ENCODE data around the gene SMS. TPM values are rescaled to one million over a fixed set of nuclear protein-coding genes. Genes with fewer than 3 reads are reported as not detected.

The SMS gene
- polyA plus RNA-seq (ENCODE audit: insufficient read length in 3 of 3): 100 to 1,000 TPM; 161 to 170 (median 164) TPM

GRCh38 chrX:21940356-21940829 is at the start of gene SMS:
TSS of gene SMS (plus strand) at chrX:21940709. CDS start at chrX:21940825, 116 bp downstream.
- DNase-seq (ENCODE audit: low read depth in 3 of 3, low spot score in 2 of 3): no peak

- no peak for DNase-seq (ENCODE audit: low read depth in 3 of 3, low spot score in 2 of 3)
These were observed 35.2 kb upstream of the SMS start for GRCh38 chrX:21905313-21905712.

GRCh38 chrX:21905953-21906352 is 34.6 kb upstream of the SMS start:
- DNase-seq (ENCODE audit: low read depth in 3 of 3, low spot score in 2 of 3): no peak

- DNase-seq (ENCODE audit: low read depth in 3 of 3, low spot score in 2 of 3): peak in 2 of 3 donors; percentile 15 to 19
These were observed 33.2 kb upstream of the SMS start for GRCh38 chrX:21907260-21907659.

GRCh38 chrX:21911481-21911880 is 29.0 kb upstream of the SMS start:
- no peak for DNase-seq (ENCODE audit: low read depth in 3 of 3, low spot score in 2 of 3)

GRCh38 chrX:21912220-21912619 is 28.3 kb upstream of the SMS start:
- DNase-seq (ENCODE audit: low read depth in 3 of 3, low spot score in 2 of 3): no peak

- DNase-seq (ENCODE audit: low read depth in 3 of 3, low spot score in 2 of 3): no peak
These were observed 27.5 kb upstream of the SMS start for GRCh38 chrX:21912989-21913388.

GRCh38 chrX:21926116-21926515 is 14.4 kb upstream of the SMS start:
- DNase-seq (ENCODE audit: low read depth in 3 of 3, low spot score in 2 of 3): no peak

GRCh38 chrX:21926527-21927278 is 13.8 kb upstream of the SMS start:
- no peak for DNase-seq (ENCODE audit: low read depth in 3 of 3, low spot score in 2 of 3)

GRCh38 chrX:21929209-21929608 is 11.3 kb upstream of the SMS start:
- DNase-seq (ENCODE audit: low read depth in 3 of 3, low spot score in 2 of 3): no peak

GRCh38 chrX:21930986-21931385 is 9.5 kb upstream of the SMS start:
- DNase-seq (ENCODE audit: low read depth in 3 of 3, low spot score in 2 of 3): no peak

GRCh38 chrX:21932292-21933002 is 8.1 kb upstream of the SMS start:
- no peak for DNase-seq (ENCODE audit: low read depth in 3 of 3, low spot score in 2 of 3)

- no peak for DNase-seq (ENCODE audit: low read depth in 3 of 3, low spot score in 2 of 3)
These were observed 7.4 kb upstream of the SMS start for GRCh38 chrX:21933077-21933476.

GRCh38 chrX:21934414-21934813 is 6.1 kb upstream of the SMS start:
- no peak for DNase-seq (ENCODE audit: low read depth in 3 of 3, low spot score in 2 of 3)

- no peak for DNase-seq (ENCODE audit: low read depth in 3 of 3, low spot score in 2 of 3)
These were observed 603 bp upstream of the SMS start for GRCh38 chrX:21939906-21940305.

GRCh38 chrX:21943460-21944135 is 3.1 kb downstream of the SMS start:
- no peak for DNase-seq (ENCODE audit: low read depth in 3 of 3, low spot score in 2 of 3)

- no peak for DNase-seq (ENCODE audit: low read depth in 3 of 3, low spot score in 2 of 3)
These were observed 3.7 kb downstream of the SMS start for GRCh38 chrX:21944136-21944615.

- no peak for DNase-seq (ENCODE audit: low read depth in 3 of 3, low spot score in 2 of 3)
These were observed 6.6 kb downstream of the SMS start for GRCh38 chrX:21946925-21947641.

- no peak for DNase-seq (ENCODE audit: low read depth in 3 of 3, low spot score in 2 of 3)
These were observed 7.2 kb downstream of the SMS start for GRCh38 chrX:21947671-21948070.

- no peak for DNase-seq (ENCODE audit: low read depth in 3 of 3, low spot score in 2 of 3)
These were observed 8.5 kb downstream of the SMS start for GRCh38 chrX:21948897-21949578.
